CD4-positive, alpha-beta T cell (primary cell): ENCODE data around the gene OXLD1. TPM values are rescaled to one million over a fixed set of nuclear protein-coding genes. Genes with fewer than 3 reads are reported as not detected.

Experiments used
- ATAC-seq: fragments of 200-7000 bp; cut with Tn5 transposase; one replicate; pipeline ENCODE4 v1.10.0; 2022; ENCODE audit warnings: mild to moderate bottlenecking; ENCODE audit not compliant: poor library complexity
- CTCF ChIA-PET: fragments of 350-600 bp; sonication (Branson Sonifier 250); formaldehyde crosslinking; loops from one replicate; lab custom pipeline; 2021; ENCODE audit warnings: antibody characterized with exemption, inconsistent platforms; lab: Charles Lee
- POLR2A ChIA-PET: fragments of 350-600 bp; sonication (Branson Sonifier 250); formaldehyde crosslinking; loops from one replicate; lab custom pipeline; 2021; ENCODE audit warnings: antibody characterized with exemption, inconsistent platforms; lab: Charles Lee
- DNase-seq, 14 experiments: peaks; one replicate each; pipeline ENCODE4 v3.0.0-alpha.2; 2013 to 2020; ENCODE audit warnings: mixed read lengths in 2 of 14
- H3K27ac ChIP-seq, 2 donors: one replicate each; pipeline versions ENCODE4 v1.5.1 to v1.7.0; 2013; ENCODE audit warnings: low read length in 2 of 2, low read depth in 1 of 2, mild to moderate bottlenecking in 1 of 2
- H3K27me3 ChIP-seq, 2 experiments: 1 replicate in 1 of 2; 2 replicates in 1 of 2; pipeline versions ENCODE4 v1.6.1 to v1.7.0; 2013; ENCODE audit warnings: low read length in 2 of 2, control low read depth in 1 of 2, mild to moderate bottlenecking in 1 of 2, moderate library complexity in 1 of 2; ENCODE audit not compliant: insufficient read depth in 2 of 2, control insufficient read depth in 1 of 2
- H3K36me3 ChIP-seq: one replicate; pipeline ENCODE4 v1.6.1; 2013; ENCODE audit warnings: low read length, control low read depth; ENCODE audit not compliant: insufficient read depth
- H3K4me1 ChIP-seq: one replicate; pipeline ENCODE4 v1.6.1; 2013; ENCODE audit warnings: low read length, control low read depth; ENCODE audit not compliant: insufficient read depth
- H3K4me3 ChIP-seq: one replicate; pipeline ENCODE4 v1.5.1; 2013; ENCODE audit warnings: mild to moderate bottlenecking, low read length, moderate library complexity
- H3K9me3 ChIP-seq, 2 experiments: 1 replicate in 1 of 2; 2 replicates in 1 of 2; pipeline versions ENCODE4 v1.6.1 to v1.7.0; 2013; ENCODE audit warnings: low read length in 2 of 2, mild to moderate bottlenecking in 2 of 2, control low read depth in 1 of 2, moderate library complexity in 1 of 2; ENCODE audit not compliant: control insufficient read depth in 1 of 2, insufficient read depth in 1 of 2
- H3K27ac Mint-ChIP-seq: one replicate; pipeline ENCODE4 v1.8.0; 2020; ENCODE audit warnings: mixed read lengths
- H3K27me3 Mint-ChIP-seq: one replicate; pipeline ENCODE4 v1.8.0; 2021; ENCODE audit warnings: mixed read lengths
- H3K36me3 Mint-ChIP-seq: one replicate; pipeline ENCODE4 v1.8.0; 2021; ENCODE audit warnings: low read depth, mixed read lengths
- H3K4me1 Mint-ChIP-seq: one replicate; pipeline ENCODE4 v1.8.0; 2021; ENCODE audit warnings: low read depth, mixed read lengths
- H3K4me3 Mint-ChIP-seq: one replicate; pipeline ENCODE4 v1.8.0; 2020; ENCODE audit warnings: mild to moderate bottlenecking, mixed read lengths
- H3K9me3 Mint-ChIP-seq: one replicate; pipeline ENCODE4 v1.8.0; 2020; ENCODE audit warnings: mixed read lengths
- CTCF ChIP-seq: fragments of 200-600 bp; IDR thresholded peaks from one replicate; pipeline ENCODE4 v1.8.0; 2022; ENCODE audit warnings: antibody characterized with exemption, mild to moderate bottlenecking
- intact Hi-C, 2 experiments: fragments of 100-400 bp; cut with DNase I in 1 of 2; cut with micrococcal nuclease in 1 of 2; formaldehyde crosslinking; loops; one replicate each; pipeline versions ENCODE4 v1.15.1 to v1.9.0; 2023 to 2025; cut with DNase I, micrococcal nuclease
- total RNA-seq, 174 experiments: library from RNA in 2 of 174; stranded (reverse) in 2 of 174; gene quantifications; one replicate each; pipeline ENCODE4 v1.2.3 and lab custom pipeline; 2021 to 2026

The OXLD1 gene
- total RNA-seq, 2 experiments from 2014 or later: 24.6 to 25.3 TPM

DNA sequence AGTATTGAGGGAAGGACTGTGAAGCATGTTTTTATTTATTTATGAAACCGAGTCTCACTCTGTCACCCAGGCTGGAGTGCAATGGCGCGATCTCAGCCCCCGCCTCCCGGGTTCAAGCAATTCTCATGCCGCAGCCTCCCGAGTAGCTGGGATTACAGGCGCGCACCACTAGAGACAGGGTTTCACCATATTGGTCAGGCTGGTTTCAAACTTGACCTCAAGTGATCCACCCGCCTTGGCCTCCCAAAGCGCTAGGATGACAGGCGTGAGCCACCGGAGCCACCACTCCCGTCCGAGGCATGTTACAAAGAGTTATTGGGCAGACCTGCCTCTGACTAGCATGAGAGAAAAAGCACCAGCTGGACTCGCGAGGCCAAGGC, 39.8 kb upstream of the OXLD1 start:
- ChIA-PET POLR2A (no interaction called here), CTCF (no interaction called here)
- Histone ChIP-seq H3K36me3 (peaks cover 26% of the 10 kb centered on the region), H3K27ac (no peak overlapping the region), H3K27me3 (no peaks in the 10 kb centered on the region), H3K4me3 (no peak overlapping the region), H3K4me1 (peaks cover 46% of the 10 kb centered on the region), H3K9me3 (no peaks in the 10 kb centered on the region)
- H3K27ac Mint-ChIP-seq: no peak overlapping the region
- H3K4me3 Mint-ChIP-seq: peak overlapping the region; percentile 56
- no peak for DNase-seq
- H3K27me3 Mint-ChIP-seq: no peaks in the 10 kb centered on the region
- no peak for ATAC-seq
- H3K36me3 Mint-ChIP-seq: peaks cover 39% of the 10 kb centered on the region
- intact Hi-C loops: no loop called here
- no peaks in the 10 kb centered on the region for H3K9me3 Mint-ChIP-seq
- H3K4me1 Mint-ChIP-seq: peaks cover 42% of the 10 kb centered on the region
- TF ChIP-seq CTCF: no peak

DNA sequence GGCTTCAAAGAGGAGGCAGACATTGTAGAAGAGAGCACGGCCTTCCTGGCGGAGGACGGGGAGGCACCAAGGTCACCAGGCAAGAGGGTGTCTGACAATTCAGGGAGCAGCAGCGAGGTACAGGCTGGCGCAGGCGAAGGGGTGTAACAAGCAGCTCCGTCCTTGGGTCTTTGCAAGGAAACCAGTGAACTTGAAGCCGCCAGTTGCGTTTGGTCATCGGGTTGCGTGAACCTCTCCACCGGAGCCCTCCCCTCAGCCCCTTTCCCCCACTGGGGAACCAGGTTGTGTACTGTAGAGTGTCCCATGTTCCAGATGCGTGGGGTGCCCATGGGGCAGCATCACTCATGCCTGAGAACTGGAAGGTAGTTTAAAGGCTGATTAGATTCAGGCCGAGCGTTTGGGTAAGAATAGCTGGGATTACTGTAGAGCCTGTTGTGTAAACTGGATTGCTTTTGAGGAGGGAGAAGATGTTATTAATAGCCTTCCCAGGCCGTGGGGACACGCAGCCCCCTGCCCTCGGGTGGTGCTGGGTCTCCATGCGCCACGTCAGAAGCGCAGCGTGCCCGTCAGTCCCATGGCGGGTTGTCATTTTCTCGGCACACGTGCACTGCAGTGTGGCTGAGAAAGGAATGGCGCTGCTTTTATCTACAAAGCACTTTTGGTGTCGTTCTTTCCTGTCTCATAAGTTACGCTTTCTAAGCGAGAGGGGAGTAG, 39.3 kb upstream of the OXLD1 start:
- Histone ChIP-seq H3K4me3 (no peak overlapping the region), H3K4me1 (peaks cover 46% of the 10 kb centered on the region), H3K36me3 (peaks cover 32% of the 10 kb centered on the region), H3K9me3 (no peaks in the 10 kb centered on the region), H3K27ac (no peak overlapping the region), H3K27me3 (no peaks in the 10 kb centered on the region)
- peak overlapping the region; percentile 17 for H3K4me3 Mint-ChIP-seq
- H3K4me1 Mint-ChIP-seq: peaks cover 40% of the 10 kb centered on the region
- no peaks in the 10 kb centered on the region for H3K27me3 Mint-ChIP-seq
- peaks cover 44% of the 10 kb centered on the region for H3K36me3 Mint-ChIP-seq
- CTCF ChIA-PET: no interaction called here
- POLR2A ChIA-PET: interaction anchor here (0.6 to 4.7 kb wide), 5 partner anchors 11 to 150 kb away, joined by 3 to 43 read pairs (median 4); partner anchors contain the start of genes ARL16 and HGS
- ATAC-seq (no peak), DNase-seq (peak in 1 of 14 experiments; percentile 23)
- no peaks in the 10 kb centered on the region for H3K9me3 Mint-ChIP-seq
- H3K27ac Mint-ChIP-seq: no peak overlapping the region
- intact Hi-C loops: no loop called here
- no peak for TF ChIP-seq CTCF

DNA sequence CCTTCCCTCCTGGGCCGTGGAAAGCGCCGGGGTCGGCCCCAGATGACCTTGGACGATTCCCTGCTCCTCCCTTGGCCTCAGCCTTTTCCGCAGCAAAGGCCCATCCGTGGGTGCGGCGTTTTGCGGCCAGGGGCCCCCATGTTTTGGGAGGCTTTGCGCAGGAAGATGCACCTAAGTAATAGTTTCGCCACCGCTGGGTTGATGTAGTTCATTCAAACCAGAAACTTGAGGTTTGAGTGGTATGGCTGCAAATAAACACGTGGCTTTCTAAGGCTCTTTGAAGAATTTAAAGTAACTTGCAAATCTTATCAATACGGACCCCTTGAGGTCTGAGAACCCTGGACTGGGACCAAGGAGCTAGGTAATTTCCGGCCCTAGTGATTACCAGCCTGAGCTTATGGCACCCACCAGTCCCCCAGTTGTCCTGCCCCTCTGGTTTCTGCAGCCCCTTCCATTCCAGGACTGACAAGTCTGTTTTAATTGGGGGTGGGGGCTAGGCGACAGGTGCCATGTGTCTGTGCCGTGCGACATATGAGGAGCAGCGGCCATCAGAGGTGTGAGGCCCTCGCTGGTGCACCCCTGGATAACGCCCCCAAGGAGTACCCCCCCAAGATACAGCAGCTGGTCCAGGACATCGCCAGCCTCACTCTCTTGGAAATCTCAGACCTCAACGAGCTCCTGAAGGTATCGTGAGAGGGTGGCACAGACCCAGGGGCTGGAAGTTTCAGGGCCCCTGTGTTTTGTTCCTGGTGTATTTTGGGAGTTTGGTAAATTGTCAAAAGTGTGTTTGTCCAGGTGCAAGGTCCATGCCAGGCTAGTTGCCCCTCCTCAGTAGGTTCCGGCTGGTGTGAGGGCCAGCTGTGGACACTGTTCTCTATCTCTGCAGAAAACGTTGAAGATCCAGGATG, 37.6 kb upstream of the OXLD1 start:
- intact Hi-C loops: loop anchor here (1.0 to 5.0 kb wide), 5 partner anchors 7 to 223 kb away; partner anchors contain the start of genes CCDC137 (in 1 of the 2), HGS (in 1 of the 2), MAFG (in 1 of the 2) and NPLOC4 (in 1 of the 2)
- no peaks in the 10 kb centered on the region for H3K9me3 Mint-ChIP-seq
- peaks cover 50% of the 10 kb centered on the region for H3K36me3 Mint-ChIP-seq
- no peaks in the 10 kb centered on the region for H3K27me3 Mint-ChIP-seq
- DNase-seq (peak in 2 of 14 experiments; percentile 28 to 45), ATAC-seq (peak; percentile 15)
- H3K27ac Mint-ChIP-seq: peak overlapping the region; percentile 97
- POLR2A ChIA-PET: interaction anchor here (0.6 to 4.7 kb wide), 14 partner anchors 7 to 625 kb away, joined by 3 to 43 read pairs (median 4); partner anchors contain the start of genes ARHGDIA, ARL16, CCDC137 and DCXR
- Histone ChIP-seq H3K9me3 (no peaks in the 10 kb centered on the region), H3K27ac (peak overlapping the region; percentile 34 to 94), H3K27me3 (no peaks in the 10 kb centered on the region), H3K4me3 (peak overlapping the region; percentile 93), H3K4me1 (peaks cover 39% of the 10 kb centered on the region), H3K36me3 (peaks cover 39% of the 10 kb centered on the region)
- CTCF ChIA-PET: interaction anchor here (1.3 kb wide), 1 partner anchor 24 kb away, joined by 3 read pairs; no protein-coding TSS in a partner anchor
- H3K4me1 Mint-ChIP-seq: peaks cover 30% of the 10 kb centered on the region
- no peak for TF ChIP-seq CTCF
- peak overlapping the region; percentile 94 for H3K4me3 Mint-ChIP-seq
